GM19467 (cell line): ENCODE data around the gene FARSA.
A peak's percentile ranks its signal among the peaks of the same experiment; 100 is the strongest.
"Not testable (repeated sequence)": the region's sequence is repeated elsewhere in the genome, so short reads cannot be mapped to it uniquely, and the experiment has no call there.

Source experiments
- ATAC-seq: cut with Tn5 transposase; IDR thresholded peaks from one replicate; pipeline ENCODE4 v1.9.1; 2021; ENCODE audit warnings: mild to moderate bottlenecking, moderate library complexity; ENCODE audit not compliant: unreplicated experiment

FARSA gene

DNA sequence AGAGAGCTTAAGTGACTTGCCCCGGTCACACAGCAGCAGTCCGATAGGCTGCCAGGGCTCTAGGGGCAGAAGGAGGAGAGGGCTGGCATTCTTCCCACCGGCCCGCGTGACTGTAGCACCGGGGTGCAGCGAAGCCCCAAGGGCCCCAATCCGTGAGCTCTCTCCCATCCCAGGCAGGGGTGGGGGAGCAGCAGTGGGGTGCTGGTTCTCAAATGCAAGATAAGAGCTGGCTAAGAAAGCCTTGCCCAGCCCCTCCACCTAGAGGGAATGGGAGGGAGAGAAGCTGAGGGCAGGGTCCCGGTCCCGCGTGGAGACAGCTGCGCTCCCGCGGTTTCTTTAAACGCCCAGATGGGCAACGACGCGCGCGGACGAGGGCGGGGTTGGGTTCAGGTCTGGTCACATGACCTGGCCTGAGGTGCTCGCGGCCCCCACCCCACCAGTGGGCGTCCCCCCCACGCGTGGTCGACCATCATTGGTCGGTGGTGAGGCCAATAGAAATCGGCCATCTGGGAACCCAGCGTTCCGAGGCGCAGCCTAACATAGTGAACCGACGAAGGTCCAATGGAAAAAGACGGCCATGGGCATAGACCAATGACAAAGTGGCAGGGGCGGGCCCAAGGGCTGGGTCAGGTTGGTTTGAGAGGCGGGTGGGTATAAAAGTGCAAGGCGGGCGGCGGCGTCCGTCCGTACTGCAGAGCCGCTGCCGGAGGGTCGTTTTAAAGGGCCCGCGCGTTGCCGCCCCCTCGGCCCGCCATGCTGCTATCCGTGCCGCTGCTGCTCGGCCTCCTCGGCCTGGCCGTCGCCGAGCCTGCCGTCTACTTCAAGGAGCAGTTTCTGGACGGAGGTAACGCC lies 4.6 kb upstream of the FARSA start, which contains the start of gene CALR:
Gene CALR, plus strand, starts transcription at position 683 of the 852 bp plus-strand sequence. Its CDS starts 71 bp downstream, at position 754.
- ATAC-seq = peak; percentile 71

DNA sequence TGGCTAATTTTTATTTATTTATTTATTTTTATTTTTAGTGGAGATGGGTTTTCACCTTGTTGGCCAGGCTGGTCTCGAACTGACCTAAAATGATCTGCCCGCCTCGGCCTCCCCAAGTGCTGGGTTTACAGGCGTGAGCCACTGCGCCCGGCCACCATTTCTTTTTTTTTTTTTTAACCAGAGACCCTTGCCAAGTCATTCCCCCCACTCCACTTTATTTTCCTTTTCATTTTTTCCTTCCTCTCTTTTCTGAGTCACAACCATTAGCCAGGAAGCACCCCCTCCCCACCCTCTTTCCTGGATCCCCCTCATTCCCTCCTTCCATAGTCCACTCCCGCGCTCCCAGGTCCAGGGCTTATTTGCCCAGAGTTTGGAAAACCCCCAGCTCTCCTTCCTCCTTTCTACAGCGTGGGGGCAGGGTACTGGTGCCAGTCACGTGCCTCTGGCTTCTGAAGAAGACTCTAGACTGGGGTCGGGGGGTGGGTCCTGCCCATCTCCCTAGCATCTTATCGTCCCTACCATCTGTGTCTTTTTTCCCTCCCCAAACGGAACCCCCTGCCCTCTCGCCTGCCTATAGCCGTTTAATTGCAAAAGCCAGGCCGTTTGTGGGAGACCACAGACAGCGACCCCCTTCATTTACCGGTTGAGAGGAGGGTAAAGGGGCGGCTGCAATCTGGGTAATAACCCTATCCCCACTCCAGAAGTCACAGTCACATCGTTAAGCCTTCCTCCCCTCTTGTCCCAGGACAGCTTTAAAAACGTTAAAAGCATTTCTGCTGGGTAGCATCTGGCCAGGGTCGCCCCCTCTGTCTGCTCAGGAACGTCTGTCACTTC lies 3.8 kb upstream of the FARSA start:
- no peak for ATAC-seq

DNA sequence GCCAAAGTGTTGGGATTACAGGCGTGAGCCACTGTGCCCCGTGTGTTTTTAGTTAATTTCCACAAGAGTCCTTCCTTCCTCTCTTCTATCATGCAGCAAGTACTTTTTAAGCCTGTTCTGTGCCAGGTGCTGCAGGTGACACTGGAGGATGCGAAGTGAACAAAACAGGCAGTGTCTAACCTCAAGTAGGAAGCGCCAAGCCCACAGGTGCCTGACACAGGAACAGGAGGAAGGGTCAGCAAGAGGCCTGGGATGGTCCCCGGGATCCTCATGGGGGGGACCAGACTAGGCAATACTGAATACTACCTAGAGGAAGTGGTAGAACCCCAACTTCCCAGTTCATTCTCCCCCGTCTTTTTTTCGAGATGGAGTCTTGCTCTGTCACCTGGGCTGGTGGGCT lies 3.1 kb upstream of the FARSA start:
- ATAC-seq = no peak

DNA sequence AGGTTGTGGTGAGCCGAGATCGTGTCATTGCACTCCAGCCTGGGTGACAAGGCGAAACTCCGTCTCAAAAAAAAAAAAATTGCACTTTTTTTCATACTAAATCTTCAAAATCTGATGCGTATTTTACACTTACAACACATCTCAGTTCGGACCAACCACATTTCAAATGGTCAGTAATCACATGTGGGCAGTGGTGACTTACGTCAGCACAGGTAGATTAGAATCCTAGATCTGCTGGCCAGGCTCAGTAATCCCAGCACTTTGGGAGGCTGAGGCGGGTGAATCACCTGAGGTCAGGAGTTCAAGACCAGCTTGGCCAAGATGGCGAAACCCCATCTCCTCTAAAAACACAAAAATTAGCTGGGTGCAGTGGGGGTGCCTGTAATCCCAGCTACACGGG lies 1.6 kb upstream of the FARSA start:
- no peak for ATAC-seq

DNA sequence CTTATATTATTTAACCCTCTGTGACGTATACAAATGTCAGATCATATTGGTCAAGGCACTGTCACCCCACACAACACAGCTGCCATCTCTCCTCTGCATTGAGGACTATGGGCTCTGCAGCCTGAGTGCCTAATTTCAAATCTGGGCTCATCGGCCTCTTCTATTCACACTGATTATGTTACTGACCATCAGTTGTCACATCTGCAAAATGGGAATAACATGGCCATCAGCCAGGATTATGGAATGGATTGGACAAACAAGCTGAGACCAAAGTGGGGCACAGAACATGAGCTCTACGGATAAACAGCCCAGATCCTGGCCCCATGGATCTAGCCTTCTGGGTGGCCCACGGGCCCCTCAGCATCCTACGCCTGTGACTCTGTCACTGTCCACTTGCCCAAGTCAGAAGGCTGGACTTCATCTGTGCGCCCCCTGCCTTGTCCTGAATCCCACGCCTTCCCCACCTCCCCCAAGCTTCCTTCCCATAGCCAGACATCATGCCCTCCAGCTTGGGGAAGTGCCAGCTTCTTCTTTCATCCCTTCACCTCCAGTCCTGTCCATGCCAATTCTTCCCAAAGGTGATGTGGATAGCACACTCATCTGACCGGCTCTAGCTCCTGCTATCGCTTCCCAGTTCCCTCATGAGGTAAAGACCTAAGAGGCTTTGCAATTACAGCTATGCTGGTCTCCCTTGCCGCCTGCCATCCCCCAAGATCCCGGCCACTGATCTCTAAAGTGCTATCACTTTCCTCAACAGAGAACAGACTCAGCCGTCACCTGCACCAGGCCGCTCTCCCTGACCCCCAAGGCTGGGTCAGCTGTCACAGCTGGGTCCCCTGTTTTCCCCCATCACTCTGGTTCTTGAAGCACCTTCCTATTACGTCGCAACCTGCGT lies 872 bp downstream of the FARSA start:
- ATAC-seq = no peak

DNA sequence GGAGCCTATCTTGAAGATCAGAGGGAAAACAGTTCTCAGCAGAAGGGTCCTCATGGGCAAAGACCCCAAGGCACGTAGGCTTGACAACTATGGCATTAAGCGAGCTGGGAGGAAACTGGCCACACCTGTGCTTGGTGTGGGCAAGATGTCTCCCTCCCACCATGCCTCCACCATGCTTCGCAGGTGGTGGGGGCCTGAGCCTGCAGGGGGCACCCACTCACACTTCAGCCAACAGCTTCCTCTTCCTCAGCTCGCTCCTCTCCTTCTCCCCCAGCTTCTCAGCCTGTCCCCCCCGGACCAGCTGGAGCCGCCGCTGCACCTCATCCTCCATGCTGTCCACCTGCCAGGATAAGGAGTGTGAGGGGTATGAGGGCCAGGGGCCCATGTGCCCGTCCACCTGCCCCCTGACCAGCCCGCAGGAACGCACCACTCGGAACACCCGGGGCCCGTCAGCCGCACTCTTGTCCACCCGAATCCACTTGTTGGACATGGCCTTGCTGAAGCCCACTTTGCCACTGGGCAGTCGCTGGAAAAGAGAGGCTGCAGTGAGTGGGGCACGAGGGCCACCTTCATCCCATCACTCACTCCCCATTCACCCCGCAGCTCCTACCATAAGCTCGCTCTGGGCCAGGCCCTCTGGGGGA lies 3.4 kb downstream of the FARSA start:
- ATAC-seq = no peak

DNA sequence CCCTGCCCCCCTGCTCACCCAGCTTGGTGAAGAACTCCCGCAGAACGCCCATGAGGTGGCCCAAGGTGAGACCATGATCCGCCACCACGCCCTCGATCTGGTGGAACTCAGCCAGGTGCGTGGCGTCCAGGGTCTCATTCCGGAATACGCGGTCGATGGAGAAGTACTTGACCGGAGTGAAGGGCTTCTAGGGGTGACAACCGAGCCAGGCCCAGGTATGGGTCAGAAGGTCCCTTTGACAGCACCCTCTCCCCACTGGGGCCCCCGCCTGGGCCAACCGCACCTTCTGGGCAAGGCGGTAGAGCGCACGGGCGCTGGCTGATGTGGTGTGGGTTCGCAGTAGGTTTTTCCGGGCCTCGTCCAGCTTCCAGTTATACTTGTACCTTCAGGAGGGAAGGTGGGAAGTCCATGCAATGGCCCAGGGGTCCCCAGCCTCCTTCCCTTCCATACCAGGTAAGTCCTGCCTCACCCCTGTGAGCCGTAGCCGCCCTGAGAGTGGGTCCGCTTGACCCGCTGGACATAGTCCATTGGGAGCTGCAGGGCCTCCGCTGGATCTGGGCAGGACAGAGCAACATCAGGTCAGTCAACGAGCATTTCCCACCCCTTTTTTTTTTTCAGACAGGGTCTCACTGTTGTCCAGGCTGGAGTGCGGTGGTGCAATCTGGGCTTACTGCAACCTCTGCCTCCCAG lies 8.7 kb downstream of the FARSA start:
- no peak for ATAC-seq

DNA sequence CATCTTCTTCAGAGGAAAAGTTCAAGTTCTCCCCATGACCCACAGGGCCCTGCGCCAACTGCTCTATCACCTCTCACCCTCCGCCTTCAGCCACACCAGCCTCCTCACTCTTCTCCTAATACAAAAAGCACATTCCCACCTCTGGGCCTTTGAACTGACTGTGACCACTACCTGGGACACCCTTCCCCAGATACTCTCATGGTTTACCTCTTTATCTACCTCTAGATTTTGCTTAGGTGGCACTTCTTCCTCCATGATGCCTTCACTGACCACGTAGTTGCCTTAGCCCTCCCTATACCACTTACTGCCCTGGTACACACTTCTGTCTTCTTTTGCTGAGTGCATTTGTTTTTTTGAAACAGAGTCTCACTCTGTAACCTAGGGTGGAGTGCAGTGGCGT lies 10.6 kb downstream of the FARSA start:
- no peak for ATAC-seq

DNA sequence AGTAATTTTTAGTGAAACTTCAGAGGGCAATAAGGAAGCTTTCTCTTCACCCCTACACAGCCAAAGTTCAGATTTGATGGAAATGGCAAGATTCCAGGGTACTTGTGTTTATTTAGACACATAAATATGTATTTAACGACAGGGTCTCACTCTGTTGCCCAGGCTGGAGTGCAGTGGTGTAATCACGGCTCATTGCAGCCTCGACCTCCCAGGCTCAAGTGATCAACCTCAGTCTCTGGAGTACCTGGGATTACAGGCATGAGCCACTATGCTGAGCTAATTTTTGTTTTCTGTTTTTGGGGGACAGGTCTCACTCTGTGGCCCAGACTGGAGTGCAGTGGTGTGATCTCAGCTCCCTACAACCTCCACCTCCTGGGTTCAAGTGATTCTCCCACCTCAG lies 12.5 kb downstream of the FARSA start:
- ATAC-seq = no peak

DNA sequence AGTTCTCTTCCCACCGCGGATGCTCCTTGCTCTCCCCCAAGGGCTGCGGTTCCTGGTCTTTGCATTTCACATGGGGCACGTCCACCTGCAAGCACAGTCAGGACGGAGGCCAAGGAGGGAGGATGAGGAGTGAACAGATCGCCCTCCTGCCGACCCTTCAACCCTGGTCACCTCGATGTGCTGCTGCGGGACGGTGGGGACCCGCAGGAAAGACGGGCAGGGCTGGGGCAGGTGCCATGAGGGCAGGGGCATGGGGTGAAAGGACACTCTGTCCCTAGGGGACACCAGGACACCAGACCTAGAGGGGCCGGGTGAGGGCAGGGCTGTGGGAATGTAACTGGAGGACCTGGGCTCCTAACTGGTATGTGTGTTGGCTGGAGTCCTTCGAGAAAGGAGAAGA lies 15.3 kb downstream of the FARSA start:
- no peak for ATAC-seq

DNA sequence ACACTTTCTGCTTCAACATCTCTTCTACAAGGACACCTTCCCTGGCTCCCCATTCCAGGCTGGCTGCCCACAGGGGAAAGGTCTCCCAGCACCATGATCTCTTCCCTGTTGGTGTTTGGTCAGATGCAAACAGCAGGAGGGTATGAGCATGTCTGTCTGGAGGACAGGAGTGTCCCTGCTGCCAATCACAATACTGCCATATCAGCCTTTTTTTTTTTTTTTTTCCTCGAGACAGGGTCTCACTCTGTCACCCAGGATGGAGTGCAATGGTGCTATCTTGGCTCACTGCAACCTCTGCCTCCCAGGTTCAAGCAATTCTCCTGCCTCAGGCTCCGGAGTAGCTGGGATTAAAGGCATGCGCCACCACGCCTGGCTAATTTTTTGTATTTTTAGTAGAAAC lies 17.7 kb downstream of the FARSA start:
- ATAC-seq = not testable (repeated sequence)

DNA sequence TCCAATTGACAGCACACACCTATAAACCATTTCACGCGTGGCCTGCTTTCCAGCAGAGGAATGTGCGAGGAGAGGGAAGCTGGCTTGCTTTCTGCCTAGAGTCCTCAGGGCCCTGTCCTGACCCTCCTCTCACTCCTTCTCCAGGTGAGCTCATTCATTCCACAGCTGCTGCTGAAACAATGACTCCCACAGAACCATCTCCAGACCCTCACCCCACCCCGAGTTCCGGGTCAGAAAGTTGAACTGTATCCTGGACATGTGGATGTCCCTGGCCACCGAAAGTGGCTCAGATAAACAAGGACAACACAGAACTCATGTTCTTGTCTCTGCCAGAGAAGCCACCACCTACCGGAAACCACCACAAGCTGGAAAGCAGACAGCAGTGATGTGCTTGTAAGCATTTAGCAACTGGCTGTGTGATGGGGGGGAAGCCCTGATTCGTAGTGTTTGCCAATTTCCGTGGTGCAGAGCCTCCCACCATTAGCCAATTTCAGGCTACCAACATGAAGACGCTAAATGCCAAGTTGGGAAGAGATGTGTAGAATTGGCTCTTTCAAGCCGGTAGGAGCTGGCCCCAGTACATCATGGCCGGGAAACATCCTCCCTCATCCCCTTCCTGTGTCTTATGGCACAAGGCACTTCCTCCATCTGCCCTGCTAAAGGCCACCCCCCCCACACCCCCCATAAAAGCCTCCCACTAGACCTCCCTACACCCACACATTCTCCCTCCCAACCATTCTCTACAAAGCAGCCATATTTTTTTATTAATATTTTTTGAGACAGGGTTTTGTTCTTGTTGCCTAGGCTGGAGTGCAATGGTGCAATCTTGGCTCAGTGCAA lies 19.4 kb downstream of the FARSA start:
- no peak for ATAC-seq

DNA sequence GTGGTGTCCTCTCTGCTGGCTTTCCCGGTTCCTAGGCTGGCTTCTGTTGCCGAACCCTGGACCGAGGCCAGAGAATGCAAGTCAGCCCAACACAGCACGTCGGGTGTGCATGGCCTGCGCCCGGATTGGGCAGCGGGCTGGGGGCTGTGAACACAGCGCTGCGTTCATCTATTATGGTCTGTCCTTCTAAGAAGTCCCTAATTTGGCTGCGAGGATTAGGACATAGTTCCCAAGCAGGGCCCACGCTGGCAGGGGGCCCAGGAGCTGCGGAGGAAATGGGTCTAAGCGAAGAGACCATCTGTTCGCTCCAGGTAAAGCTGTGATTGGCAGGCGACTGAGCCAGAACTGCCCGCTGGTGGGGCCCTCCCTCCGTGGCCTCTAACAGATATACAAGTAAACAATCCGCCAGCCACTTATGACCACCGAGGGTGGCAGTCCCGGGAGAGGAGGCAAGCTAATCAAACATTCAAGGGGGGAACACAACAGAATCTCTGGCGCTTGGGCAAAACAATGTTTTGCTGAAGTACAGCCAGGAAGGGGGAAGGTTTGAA lies 20.4 kb downstream of the FARSA start:
- ATAC-seq = no peak

DNA sequence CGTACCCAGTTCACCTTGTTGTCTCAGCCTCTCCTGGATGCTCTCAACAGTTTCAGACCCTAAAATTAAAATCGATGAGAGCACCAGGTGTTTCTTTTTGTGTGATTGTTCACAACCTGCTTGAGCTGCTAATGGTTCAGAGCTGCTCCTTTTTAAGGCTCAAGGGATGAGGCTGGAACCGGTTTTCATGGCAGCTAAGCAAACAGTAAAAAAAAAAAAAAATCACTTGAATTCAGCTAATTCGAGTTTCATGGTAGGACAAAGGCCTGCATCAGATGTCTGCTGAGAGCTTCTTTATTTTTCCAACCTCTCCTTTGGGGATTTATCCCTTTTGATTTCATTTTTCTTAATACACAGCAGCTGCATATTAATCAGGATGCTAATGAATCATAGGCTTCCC lies 20.9 kb downstream of the FARSA start:
- ATAC-seq = no peak

DNA sequence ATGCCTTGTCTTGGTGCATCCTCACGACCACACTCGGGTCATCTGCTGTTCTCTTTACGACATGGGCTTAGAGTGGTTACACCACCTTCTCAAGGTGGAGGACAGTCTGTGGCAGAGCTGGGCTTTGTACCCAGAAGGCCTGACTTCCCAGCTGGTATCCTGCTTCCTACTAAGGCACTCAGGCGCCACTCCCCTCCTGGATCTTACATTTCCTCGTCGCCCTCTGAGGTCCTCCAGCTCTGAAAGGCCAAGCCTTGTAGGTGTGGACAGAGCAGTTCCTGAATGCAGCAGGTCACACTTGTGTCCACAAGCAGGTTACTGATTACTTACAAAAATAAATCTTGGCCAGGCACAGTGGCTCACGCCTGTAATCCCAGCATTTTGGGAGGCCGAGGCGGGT lies 26.3 kb downstream of the FARSA start:
- ATAC-seq = no peak

DNA sequence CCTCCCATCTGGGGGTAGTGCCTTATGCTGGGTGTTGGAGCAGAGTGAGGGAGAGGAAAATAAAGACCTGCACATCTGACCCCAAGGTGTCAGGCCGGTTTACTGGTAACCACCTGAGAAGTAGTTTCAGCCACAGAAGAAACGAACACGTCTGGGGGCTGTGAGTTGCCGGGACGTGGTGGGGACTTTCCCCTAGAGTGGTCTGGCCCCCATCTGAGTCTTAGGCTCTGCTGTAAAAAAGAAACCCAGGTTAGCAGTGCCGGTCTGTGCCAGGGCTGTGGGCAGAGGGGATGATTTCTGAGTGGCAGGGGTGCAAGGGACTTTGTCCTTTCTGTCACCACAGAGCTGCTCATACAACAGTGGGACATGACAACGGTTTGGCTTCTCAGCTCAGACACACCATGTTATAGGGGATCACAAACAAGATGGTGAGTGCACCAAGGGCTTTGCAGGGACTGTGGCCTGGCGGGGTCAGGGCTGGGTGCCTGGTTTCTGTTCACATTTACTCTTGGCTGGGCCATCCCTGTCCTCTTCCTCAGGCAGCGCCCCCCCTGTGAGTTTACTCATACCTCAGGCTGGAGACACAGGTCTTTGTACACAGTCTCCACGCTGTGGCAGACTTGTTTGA lies 33.5 kb downstream of the FARSA start:
- ATAC-seq = peak; percentile 68

DNA sequence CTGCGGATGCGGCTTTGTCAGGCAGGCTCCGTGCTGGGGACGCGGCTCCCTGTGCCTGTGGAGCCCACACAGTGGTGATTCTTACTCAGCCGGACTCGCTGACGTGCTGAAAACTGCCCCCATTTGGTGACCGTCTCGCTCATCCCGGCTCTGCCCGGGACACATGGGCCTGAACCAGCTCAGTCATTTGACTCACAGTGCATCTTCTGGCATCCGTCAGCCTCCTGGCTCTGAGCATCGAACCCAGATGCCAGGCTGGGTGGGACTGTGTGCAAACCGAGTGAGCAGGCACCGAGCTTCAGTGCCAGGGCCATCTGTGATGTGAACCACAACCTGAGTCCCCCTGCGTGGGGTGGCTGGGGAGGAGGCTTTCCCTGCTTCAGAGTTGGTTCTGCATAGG lies 37.1 kb downstream of the FARSA start:
- no peak for ATAC-seq

DNA sequence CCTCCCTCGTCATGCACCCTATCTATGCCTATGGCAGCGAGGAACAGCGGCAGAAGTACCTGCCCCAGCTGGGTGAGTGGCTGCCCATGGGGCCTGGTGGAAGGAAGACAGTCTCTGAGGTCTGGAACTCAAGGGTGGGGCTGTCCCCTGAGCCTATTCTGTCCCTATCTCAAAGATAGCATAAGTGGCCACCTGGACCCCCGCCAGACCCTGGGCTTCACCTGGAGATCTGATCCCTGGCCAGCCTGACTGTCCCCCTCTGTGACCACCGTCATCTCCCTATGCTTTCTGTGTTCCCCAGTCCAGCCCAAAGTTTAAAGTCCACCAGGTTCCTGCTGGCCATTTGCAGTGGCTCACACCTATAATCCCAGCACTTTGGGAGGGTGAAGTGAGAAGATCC lies 39.9 kb downstream of the FARSA start:
- ATAC-seq = no peak
